ENCODE data around the gene ZNF438. TPM values are rescaled to one million over a fixed set of nuclear protein-coding genes. Genes with fewer than 3 reads are reported as not detected.

ZNF438 gene
- total and polyA plus RNA-seq, 2 of the 8 experiments (the other 6 are each of a cell fraction or from before 2014, with no cell fraction given), result 0.95 to 1.7 TPM

- no peak for TF ChIP-seq HDAC6 (IDR thresholded peaks at IDR 0.05; ENCODE audit: low read depth, low read length)
- peak; percentile 42; the same call in 1 of the 2 replicates for TF ChIP-seq TCF12 (IDR thresholded peaks at IDR 0.05; ENCODE audit: low read depth, low read length)
These were observed 41.5 kb upstream of the ZNF438 start (continued) for GRCh38 chr10:31073211-31073610.
